SK-N-SH (cell line): ENCODE data around the gene MGAT5. TPM values are rescaled to one million over a fixed set of nuclear protein-coding genes. Genes with fewer than 3 reads are reported as not detected.

Experiments
- CTCF ChIA-PET: fragments of 300-600, 350-600 bp; formaldehyde crosslinking; extraction: SDS; loops from one replicate; lab custom pipeline; 2021; lab: Yijun Ruan, JAX
- POLR2A ChIA-PET: fragments of 350-600 bp; sonication (Branson Sonifier 250); formaldehyde crosslinking; extraction: SDS; loops from one replicate; lab custom pipeline; 2020; ENCODE audit warnings: antibody characterized with exemption, inconsistent platforms; lab: Yijun Ruan, JAX
- DNase-seq: peaks from one replicate; pipeline ENCODE4 v3.0.0; 2012
- H2AFZ ChIP-seq: fragments of 200-600 bp; sonication (generic); 2 replicates; pipeline ENCODE4 v1.8.1; 2016; ENCODE audit warnings: antibody characterized with exemption, mild to moderate bottlenecking, low read depth
- H3F3A ChIP-seq: fragments of 200-600 bp; sonication (generic); replicated peaks from 2 replicates; pipeline ENCODE3; 2016; ENCODE audit warnings: antibody characterized with exemption, mild to moderate bottlenecking; ENCODE audit not compliant: insufficient read depth
- H3K27ac ChIP-seq, 2 experiments: fragments of 200-500 bp in 1 of 2; fragments of 200-600 bp in 1 of 2; sonication (Bioruptor generic) in 1 of 2; sonication (generic), shearing (Covaris generic) in 1 of 2; 2 replicates each; pipeline versions ENCODE4 v1.5.1 to v1.6.1; 2014 to 2016; ENCODE audit warnings: low read depth in 2 of 2, inconsistent platforms in 1 of 2, low read length in 1 of 2, mild to moderate bottlenecking in 1 of 2, mixed read lengths in 1 of 2
- H3K27me3 ChIP-seq: fragments of 200-600 bp; sonication (generic), shearing (Covaris generic); 2 replicates; pipeline ENCODE4 v1.6.1; 2016; ENCODE audit warnings: mixed run types; ENCODE audit not compliant: insufficient read depth
- H3K36me3 ChIP-seq, 2 experiments: fragments of 200-500 bp in 1 of 2; fragments of 200-600 bp in 1 of 2; sonication (Bioruptor generic) in 1 of 2; sonication (generic) in 1 of 2; replicated peaks in 1 of 2; 2 replicates each; pipeline versions ENCODE3 to v1.5.1; 2014 to 2016; ENCODE audit warnings: low read length in 1 of 2, mild to moderate bottlenecking in 1 of 2; ENCODE audit not compliant: insufficient read depth in 2 of 2, control insufficient read depth in 1 of 2
- H3K4me1 ChIP-seq, 2 experiments: fragments of 200-500 bp in 1 of 2; fragments of 200-600 bp in 1 of 2; sonication (Bioruptor generic) in 1 of 2; sonication (generic), shearing (Covaris generic) in 1 of 2; 2 replicates each; pipeline versions ENCODE4 v1.5.1 to v1.6.1; 2014 to 2016; ENCODE audit warnings: low read depth in 1 of 2, low read length in 1 of 2, mixed run types in 1 of 2; ENCODE audit not compliant: insufficient read depth in 2 of 2, control insufficient read depth in 1 of 2
- H3K4me2 ChIP-seq: fragments of 200-600 bp; sonication (generic), shearing (Covaris generic); 2 replicates; pipeline ENCODE4 v1.6.1; 2017; ENCODE audit warnings: mixed run types
- H3K4me3 ChIP-seq, 2 experiments: fragments of 200-500 bp in 1 of 2; fragments of 200-600 bp in 1 of 2; sonication (Bioruptor generic) in 1 of 2; sonication (generic), shearing (Covaris generic) in 1 of 2; 2 replicates each; pipeline versions ENCODE4 v1.5.1 to v1.8.1; 2014 to 2016; ENCODE audit warnings: low read depth in 2 of 2, inconsistent platforms in 1 of 2, low read length in 1 of 2, mild to moderate bottlenecking in 1 of 2, mixed read lengths in 1 of 2, moderate library complexity in 1 of 2
- H3K79me2 ChIP-seq: fragments of 200-600 bp; sonication (generic); 2 replicates; pipeline ENCODE4 v1.8.1; 2017; ENCODE audit warnings: mild to moderate bottlenecking; ENCODE audit not compliant: insufficient read depth
- H3K9ac ChIP-seq: fragments of 200-600 bp; sonication (generic); 2 replicates; pipeline ENCODE4 v1.6.1; 2017; ENCODE audit warnings: mixed run types
- H3K9me2 ChIP-seq: fragments of 200-600 bp; sonication (generic); 2 replicates; pipeline ENCODE4 v1.6.1; 2017; ENCODE audit warnings: mixed run types
- H3K9me3 ChIP-seq: fragments of 200-600 bp; sonication (generic); 2 replicates; pipeline ENCODE4 v1.6.1; 2017; ENCODE audit warnings: mixed run types, mild to moderate bottlenecking, moderate library complexity
- H4K20me1 ChIP-seq: fragments of 200-600 bp; sonication (generic); 2 replicates; pipeline ENCODE4 v1.6.1; 2017; ENCODE audit warnings: mild to moderate bottlenecking, mixed run types; ENCODE audit not compliant: insufficient read depth
- CHD2 ChIP-seq: fragments of 150-350 bp; IDR thresholded peaks from 2 replicates; pipeline ENCODE4 v1.6.1; 2018; ENCODE audit warnings: low read length; ENCODE audit not compliant: partially characterized antibody
- EP300 ChIP-seq, 2 experiments: IDR thresholded peaks; 2 replicates each; pipeline versions ENCODE4 v1.4.0 to v1.6.1; 2012; ENCODE audit warnings: borderline replicate concordance in 1 of 2, low read depth in 1 of 2, low read length in 1 of 2
- EZH2phosphoT487 ChIP-seq: fragments of 200-600 bp; sonication (generic); IDR thresholded peaks from 2 replicates; pipeline ENCODE4 v1.6.1; 2017; ENCODE audit warnings: low read depth, mixed run types, mild to moderate bottlenecking, antibody characterized with exemption, moderate library complexity, borderline replicate concordance
- FOXJ3 ChIP-seq: sonication (generic); formaldehyde crosslinking; IDR thresholded peaks from 2 replicates; pipeline ENCODE4 v1.5.1; 2020; ENCODE audit warnings: mild to moderate bottlenecking, missing genetic modification reagents
- MAX ChIP-seq: IDR thresholded peaks from 2 replicates; pipeline ENCODE4 v1.4.0; 2012; ENCODE audit warnings: low read depth
- MXI1 ChIP-seq: IDR thresholded peaks from 2 replicates; pipeline ENCODE4 v1.6.1; 2012; ENCODE audit warnings: mild to moderate bottlenecking, low read depth, low read length, improper control_type of control experiment
- NFIC ChIP-seq: IDR thresholded peaks from 2 replicates; pipeline ENCODE4 v1.4.0; 2012; ENCODE audit warnings: borderline replicate concordance
- NRF1 ChIP-seq: IDR thresholded peaks from 2 replicates; pipeline ENCODE4 v1.6.1; 2012; ENCODE audit warnings: low read depth, mild to moderate bottlenecking, low read length
- RCOR1 ChIP-seq: fragments of 150-350 bp; IDR thresholded peaks from 2 replicates; pipeline ENCODE4 v1.6.1; 2017; ENCODE audit warnings: antibody characterized with exemption, low read length
- RXRA ChIP-seq: IDR thresholded peaks from 2 replicates; pipeline ENCODE4 v1.4.0; 2012; ENCODE audit warnings: low read depth, mild to moderate bottlenecking, borderline replicate concordance
- SIN3A ChIP-seq: IDR thresholded peaks from 2 replicates; pipeline ENCODE4 v1.6.1; 2012; ENCODE audit warnings: low read depth, mild to moderate bottlenecking, low read length, moderate library complexity, borderline replicate concordance
- SMC3 ChIP-seq: IDR thresholded peaks from 2 replicates; pipeline ENCODE4 v1.6.1; 2012; ENCODE audit warnings: low read depth, low read length, improper control_type of control experiment
- TEAD4 ChIP-seq: IDR thresholded peaks from 2 replicates; pipeline ENCODE4 v1.4.0; 2012; ENCODE audit warnings: mild to moderate bottlenecking, borderline replicate concordance; ENCODE audit not compliant: insufficient read depth
- WGBS: methylation state at CpG from one replicate; pipeline ENCODE4 v1.1.6; 2017; ENCODE audit warnings: low lambda C conversion rate; 5-methylcytosine and 5-hydroxymethylcytosine counted together
- polyA plus RNA-seq, 3 experiments: library from polyadenylated mRNA; depleted of rRNA; stranded (reverse); fragments of >200 nt; gene quantifications; 2 replicates each; pipeline ENCODE4 v1.2.3, GENCODE V29; 2012
- TF ChIP-seq, protein P1 (sequence below): fragments of 200-600 bp; sonication (generic); IDR thresholded peaks from 2 replicates; pipeline ENCODE4 v1.6.1; 2017; ENCODE audit warnings: antibody characterized with exemption, mild to moderate bottlenecking, moderate library complexity
- TF ChIP-seq, protein P2 (sequence below): IDR thresholded peaks from 2 replicates; pipeline ENCODE4 v1.4.0; 2012; ENCODE audit warnings: low read depth, borderline replicate concordance
- TF ChIP-seq, protein P3 (sequence below): IDR thresholded peaks from 2 replicates; pipeline ENCODE4 v1.6.1; 2012; ENCODE audit warnings: mild to moderate bottlenecking, low read depth, low read length, moderate library complexity

Gene MGAT5
- polyA plus RNA-seq, 1 of the 3 experiments (the other 2 are of a cell fraction): 18.2 TPM

DNA sequence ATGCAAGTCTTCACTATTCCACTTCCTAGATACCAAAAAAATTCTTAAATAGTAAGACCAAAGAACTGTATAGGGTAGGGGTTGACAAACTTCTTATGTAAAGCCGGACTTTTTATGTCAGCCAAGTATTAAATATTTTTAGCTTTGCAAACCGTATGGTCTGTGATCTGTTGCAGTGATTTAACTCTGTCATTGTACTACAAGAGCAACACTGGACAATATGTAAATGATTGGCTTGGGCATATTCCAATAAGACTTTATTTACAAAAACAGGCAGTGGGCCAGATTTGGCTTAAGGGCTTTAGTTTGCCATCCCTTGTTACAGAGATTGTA, 48.0 kb downstream of the MGAT5 start:
- Histone ChIP-seq H3K27ac (peak overlapping the region; percentile 50 to 96), H3K4me3 (no peak overlapping the region; a peak in 1 of 4 replicates), H3K79me2 (no peaks in the 10 kb centered on the region), H3K4me2 (peak overlapping the region; percentile 66), H3K9me2 (no peaks in the 10 kb centered on the region), H3K36me3 (no peaks in the 10 kb centered on the region), H3K4me1 (peaks cover 9 to 28% of the 10 kb centered on the region in 2 experiments; a peak in 3 of 4 replicates), H3K9ac (no peak overlapping the region), H3F3A (no peaks in the 10 kb centered on the region), H3K27me3 (no peaks in the 10 kb centered on the region), H4K20me1 (no peaks in the 10 kb centered on the region), H2AFZ (no peak overlapping the region), H3K9me3 (no peaks in the 10 kb centered on the region)
- TF ChIP-seq FOXJ3 (CRISPR knock-in tag) (no peak), EP300 (IDR thresholded peaks at IDR 0.05; ENCODE audit: borderline replicate concordance in 1 of 2, low read depth in 1 of 2, low read length in 1 of 2) (0 out of 4 replicates have a peak, but pooled peaks of 1 of the 2 experiments have one; percentile 6)
- DNase-seq: no peak
- WGBS: 68% methylated on average over 2 of the region's 2 CpGs
- CTCF ChIA-PET: interaction anchor here (0.7 to 1.8 kb wide), 5 partner anchors 8 to 174 kb away, joined by 3 to 8 read pairs (median 3); no protein-coding TSS in a partner anchor
- POLR2A ChIA-PET: interaction anchor here (1.3 kb wide), 1 partner anchor 33 kb away, joined by 4 read pairs; no protein-coding TSS in a partner anchor

DNA sequence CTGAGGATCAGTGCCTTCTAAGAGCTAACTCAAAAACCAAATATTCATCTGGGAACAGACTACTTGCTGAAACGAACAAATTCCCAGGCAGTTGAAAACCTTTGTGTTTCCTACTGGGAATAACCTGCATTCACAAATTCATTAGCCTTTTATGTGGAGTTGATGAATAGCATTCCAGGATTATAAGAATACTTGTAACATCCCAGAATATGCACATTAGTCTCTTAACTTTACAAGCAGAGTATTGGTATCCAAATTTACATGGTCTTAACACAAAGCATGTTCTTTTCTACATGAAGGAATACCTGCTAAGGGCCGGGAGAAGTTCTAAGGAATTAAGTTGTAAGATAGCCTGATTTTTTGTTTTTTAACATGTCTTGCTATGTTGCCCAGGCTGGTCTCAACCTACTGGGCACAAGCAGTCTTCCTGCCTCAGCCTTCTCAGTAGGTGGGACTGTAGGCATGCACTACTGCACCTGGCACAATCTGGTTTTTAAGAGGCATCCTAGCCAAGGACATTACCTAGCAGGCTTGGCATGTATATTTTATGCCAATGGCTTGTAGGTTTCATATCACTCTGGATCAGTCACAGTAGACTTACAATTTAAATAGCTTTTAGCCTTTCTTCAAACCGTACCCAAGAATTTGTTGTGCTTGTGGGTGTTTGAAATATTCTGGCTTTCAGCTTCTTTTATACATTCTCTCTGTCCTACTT, 50.7 kb downstream of the MGAT5 start:
- H4K20me1 ChIP-seq: no peaks in the 10 kb centered on the region
- POLR2A ChIA-PET: no interaction called here
- H3K27ac ChIP-seq: no peak overlapping the region; a peak in 1 of 4 replicates
- H2AFZ ChIP-seq: no peak overlapping the region
- CTCF ChIA-PET: interaction anchor here (0.7 to 1.5 kb wide), 3 partner anchors 9 to 186 kb away, joined by 3 to 5 read pairs (median 3); no protein-coding TSS in a partner anchor
- H3F3A ChIP-seq: no peaks in the 10 kb centered on the region
- no peak overlapping the region for H3K4me2 ChIP-seq
- H3K4me1 ChIP-seq: peaks cover 9 to 28% of the 10 kb centered on the region in 2 experiments; a peak in 3 of 4 replicates
- no peaks in the 10 kb centered on the region for H3K36me3 ChIP-seq
- H3K9me3 ChIP-seq: no peaks in the 10 kb centered on the region
- H3K9me2 ChIP-seq: no peaks in the 10 kb centered on the region
- TF ChIP-seq, protein P1, sequence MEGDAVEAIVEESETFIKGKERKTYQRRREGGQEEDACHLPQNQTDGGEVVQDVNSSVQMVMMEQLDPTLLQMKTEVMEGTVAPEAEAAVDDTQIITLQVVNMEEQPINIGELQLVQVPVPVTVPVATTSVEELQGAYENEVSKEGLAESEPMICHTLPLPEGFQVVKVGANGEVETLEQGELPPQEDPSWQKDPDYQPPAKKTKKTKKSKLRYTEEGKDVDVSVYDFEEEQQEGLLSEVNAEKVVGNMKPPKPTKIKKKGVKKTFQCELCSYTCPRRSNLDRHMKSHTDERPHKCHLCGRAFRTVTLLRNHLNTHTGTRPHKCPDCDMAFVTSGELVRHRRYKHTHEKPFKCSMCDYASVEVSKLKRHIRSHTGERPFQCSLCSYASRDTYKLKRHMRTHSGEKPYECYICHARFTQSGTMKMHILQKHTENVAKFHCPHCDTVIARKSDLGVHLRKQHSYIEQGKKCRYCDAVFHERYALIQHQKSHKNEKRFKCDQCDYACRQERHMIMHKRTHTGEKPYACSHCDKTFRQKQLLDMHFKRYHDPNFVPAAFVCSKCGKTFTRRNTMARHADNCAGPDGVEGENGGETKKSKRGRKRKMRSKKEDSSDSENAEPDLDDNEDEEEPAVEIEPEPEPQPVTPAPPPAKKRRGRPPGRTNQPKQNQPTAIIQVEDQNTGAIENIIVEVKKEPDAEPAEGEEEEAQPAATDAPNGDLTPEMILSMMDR: no peak
- TF ChIP-seq FOXJ3 (CRISPR knock-in tag) (no peak), EP300 (IDR thresholded peaks at IDR 0.05; ENCODE audit: borderline replicate concordance in 1 of 2, low read depth in 1 of 2, low read length in 1 of 2) (no peak), RCOR1 (no peak), EZH2phosphoT487 (no peak), CHD2 (no peak), NFIC (no peak), RXRA (no peak), MAX (no peak), SIN3A (no peak), TEAD4 (no peak), SMC3 (no peak), NRF1 (no peak), MXI1 (no peak)
- TF ChIP-seq, protein P2, sequence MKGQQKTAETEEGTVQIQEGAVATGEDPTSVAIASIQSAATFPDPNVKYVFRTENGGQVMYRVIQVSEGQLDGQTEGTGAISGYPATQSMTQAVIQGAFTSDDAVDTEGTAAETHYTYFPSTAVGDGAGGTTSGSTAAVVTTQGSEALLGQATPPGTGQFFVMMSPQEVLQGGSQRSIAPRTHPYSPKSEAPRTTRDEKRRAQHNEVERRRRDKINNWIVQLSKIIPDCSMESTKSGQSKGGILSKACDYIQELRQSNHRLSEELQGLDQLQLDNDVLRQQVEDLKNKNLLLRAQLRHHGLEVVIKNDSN: no peak
- TF ChIP-seq, protein P3, sequence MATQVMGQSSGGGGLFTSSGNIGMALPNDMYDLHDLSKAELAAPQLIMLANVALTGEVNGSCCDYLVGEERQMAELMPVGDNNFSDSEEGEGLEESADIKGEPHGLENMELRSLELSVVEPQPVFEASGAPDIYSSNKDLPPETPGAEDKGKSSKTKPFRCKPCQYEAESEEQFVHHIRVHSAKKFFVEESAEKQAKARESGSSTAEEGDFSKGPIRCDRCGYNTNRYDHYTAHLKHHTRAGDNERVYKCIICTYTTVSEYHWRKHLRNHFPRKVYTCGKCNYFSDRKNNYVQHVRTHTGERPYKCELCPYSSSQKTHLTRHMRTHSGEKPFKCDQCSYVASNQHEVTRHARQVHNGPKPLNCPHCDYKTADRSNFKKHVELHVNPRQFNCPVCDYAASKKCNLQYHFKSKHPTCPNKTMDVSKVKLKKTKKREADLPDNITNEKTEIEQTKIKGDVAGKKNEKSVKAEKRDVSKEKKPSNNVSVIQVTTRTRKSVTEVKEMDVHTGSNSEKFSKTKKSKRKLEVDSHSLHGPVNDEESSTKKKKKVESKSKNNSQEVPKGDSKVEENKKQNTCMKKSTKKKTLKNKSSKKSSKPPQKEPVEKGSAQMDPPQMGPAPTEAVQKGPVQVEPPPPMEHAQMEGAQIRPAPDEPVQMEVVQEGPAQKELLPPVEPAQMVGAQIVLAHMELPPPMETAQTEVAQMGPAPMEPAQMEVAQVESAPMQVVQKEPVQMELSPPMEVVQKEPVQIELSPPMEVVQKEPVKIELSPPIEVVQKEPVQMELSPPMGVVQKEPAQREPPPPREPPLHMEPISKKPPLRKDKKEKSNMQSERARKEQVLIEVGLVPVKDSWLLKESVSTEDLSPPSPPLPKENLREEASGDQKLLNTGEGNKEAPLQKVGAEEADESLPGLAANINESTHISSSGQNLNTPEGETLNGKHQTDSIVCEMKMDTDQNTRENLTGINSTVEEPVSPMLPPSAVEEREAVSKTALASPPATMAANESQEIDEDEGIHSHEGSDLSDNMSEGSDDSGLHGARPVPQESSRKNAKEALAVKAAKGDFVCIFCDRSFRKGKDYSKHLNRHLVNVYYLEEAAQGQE: no peak
- no peak overlapping the region for H3K4me3 ChIP-seq
- no peak for DNase-seq
- H3K9ac ChIP-seq: no peak overlapping the region
- no peaks in the 10 kb centered on the region for H3K27me3 ChIP-seq
- 81% methylated on average over 3 of the region's 3 CpGs for WGBS
- no peaks in the 10 kb centered on the region for H3K79me2 ChIP-seq
